Measurements from ENCODE around the gene OVCH2. TPM values are rescaled to one million over a fixed set of nuclear protein-coding genes. Genes with fewer than 3 reads are reported as not detected.
"Not testable (repeated sequence)": the region's sequence is repeated elsewhere in the genome, so short reads cannot be mapped to it uniquely, and the experiment has no call there.

Gene OVCH2
- total RNA-seq, 1 donor from 2014 or later, result not detected

- intact Hi-C loops (cut with micrococcal nuclease), result loop anchor here (5.0 kb wide), 1 partner anchor 100 kb away; no protein-coding TSS in a partner anchor
Observed at GRCh38 chr11:7672276-7672959, 33.9 kb downstream of the OVCH2 start.

- intact Hi-C loops (cut with micrococcal nuclease), result loop anchor here (5.0 kb wide), 1 partner anchor 99 kb away; no protein-coding TSS in a partner anchor
Observed at GRCh38 chr11:7671347-7672215, 34.7 kb downstream of the OVCH2 start.

- intact Hi-C loops (cut with micrococcal nuclease), result loop anchor here (5.0 kb wide), 1 partner anchor 98 kb away; no protein-coding TSS in a partner anchor
Observed at GRCh38 chr11:7670641-7671040, 35.6 kb downstream of the OVCH2 start.

GRCh38 chr11:7668911-7669310 is 37.4 kb downstream of the OVCH2 start:
- intact Hi-C loops (cut with micrococcal nuclease), result no loop called here

- intact Hi-C loops (cut with micrococcal nuclease), result no loop called here
Observed at GRCh38 chr11:7668464-7668863, 37.8 kb downstream of the OVCH2 start.

- intact Hi-C loops (cut with micrococcal nuclease), result no loop called here
Observed at GRCh38 chr11:7667460-7667859, 38.8 kb downstream of the OVCH2 start.

- intact Hi-C loops (cut with micrococcal nuclease), result no loop called here
Observed at GRCh38 chr11:7666292-7666866, 39.9 kb downstream of the OVCH2 start.

GRCh38 chr11:7665473-7666291 is 40.6 kb downstream of the OVCH2 start:
- intact Hi-C loops (cut with micrococcal nuclease), result loop anchor here (1.0 to 2.0 kb wide), 5 partner anchors 29 to 567 kb away; partner anchors contain the start of gene PPFIBP2

- intact Hi-C loops (cut with micrococcal nuclease), result loop anchor here (1.0 to 2.0 kb wide), 5 partner anchors 30 to 567 kb away; partner anchors contain the start of gene PPFIBP2
Observed at GRCh38 chr11:7664867-7665266, 41.4 kb downstream of the OVCH2 start.

- intact Hi-C loops (cut with micrococcal nuclease), result not testable (repeated sequence)
Observed at GRCh38 chr11:7663531-7663930, 42.7 kb downstream of the OVCH2 start.

GRCh38 chr11:7657306-7658025 is 48.8 kb downstream of the OVCH2 start:
- intact Hi-C loops (cut with micrococcal nuclease), result loop anchor here (1.0 to 2.0 kb wide), 4 partner anchors 144 to 559 kb away; partner anchors contain the start of gene PPFIBP2

GRCh38 chr11:7656704-7657103 is 49.6 kb downstream of the OVCH2 start:
- intact Hi-C loops (cut with micrococcal nuclease), result loop anchor here (1.0 to 2.0 kb wide), 4 partner anchors 143 to 558 kb away; partner anchors contain the start of gene PPFIBP2

- intact Hi-C loops (cut with micrococcal nuclease), result loop anchor here (2.0 kb wide), 2 partner anchors 303 to 557 kb away; no protein-coding TSS in a partner anchor
Observed at GRCh38 chr11:7655253-7656217, 50.7 kb downstream of the OVCH2 start.

- intact Hi-C loops (cut with micrococcal nuclease), result no loop called here
Observed at GRCh38 chr11:7654195-7654705, 52.0 kb downstream of the OVCH2 start.

- intact Hi-C loops (cut with micrococcal nuclease), result no loop called here
Observed at GRCh38 chr11:7651700-7652099, 54.6 kb downstream of the OVCH2 start.

- intact Hi-C loops (cut with micrococcal nuclease), result no loop called here
Observed at GRCh38 chr11:7651140-7651551, 55.1 kb downstream of the OVCH2 start.

GRCh38 chr11:7648264-7648663 is 58.0 kb downstream of the OVCH2 start:
- intact Hi-C loops (cut with micrococcal nuclease), result no loop called here

GRCh38 chr11:7646866-7647265 is 59.4 kb downstream of the OVCH2 start:
- intact Hi-C loops (cut with micrococcal nuclease), result no loop called here

- intact Hi-C loops (cut with micrococcal nuclease), result no loop called here
Observed at GRCh38 chr11:7645206-7645605, 61.1 kb downstream of the OVCH2 start.
